Transverse colon (tissue), 4 donors: ENCODE measurements around the gene VSX1. TPM values are rescaled to one million over a fixed set of nuclear protein-coding genes. Genes with fewer than 3 reads are reported as not detected.

ENCODE experiments used
- DNase-seq: peaks from one replicate; pipeline ENCODE4 v3.0.0-alpha.2; 2019
- H3K27ac ChIP-seq, 4 donors: fragments of 200-600 bp; sonication (generic); 2 replicates each; pipeline ENCODE4 v1.5.1; 2016 to 2018; ENCODE audit warnings: inconsistent platforms in 4 of 4
- H3K27me3 ChIP-seq: fragments of 200-600 bp; sonication (generic); 2 replicates; pipeline ENCODE4 v1.5.1; 2017; ENCODE audit warnings: inconsistent platforms
- H3K36me3 ChIP-seq, 4 donors: fragments of 200-600 bp; sonication (generic); 2 replicates each; pipeline ENCODE4 v1.5.1; 2017 to 2019; ENCODE audit warnings: inconsistent platforms in 4 of 4
- H3K4me1 ChIP-seq, 4 donors: fragments of 200-600 bp; sonication (generic); 2 replicates each; pipeline ENCODE4 v1.5.1; 2017 to 2020; ENCODE audit warnings: inconsistent platforms in 4 of 4
- H3K4me3 ChIP-seq, 4 donors: fragments of 200-600 bp; sonication (generic); 1 replicate in 1 of 4; 2 replicates in 3 of 4; pipeline versions ENCODE4 v1.5.1 to v1.6.1; 2017 to 2019; ENCODE audit warnings: inconsistent platforms in 4 of 4
- H3K9me3 ChIP-seq, 2 donors: fragments of 200-600 bp; sonication (generic); 2 replicates each; pipeline ENCODE4 v1.5.1; 2017 to 2019; ENCODE audit warnings: inconsistent platforms in 2 of 2
- EP300 ChIP-seq: sonication (generic); formaldehyde crosslinking; IDR thresholded peaks from one replicate; pipeline ENCODE4 v1.6.1; 2017; ENCODE audit warnings: antibody characterized with exemption, low read depth
- POLR2A ChIP-seq: fragments of 450-650 bp; IDR thresholded peaks from one replicate; pipeline ENCODE4 v1.6.1; 2016; ENCODE audit warnings: antibody characterized with exemption, mild to moderate bottlenecking, moderate library complexity
- POLR2AphosphoS5 ChIP-seq, 3 donors: sonication (generic); formaldehyde crosslinking; IDR thresholded peaks; one replicate each; pipeline ENCODE4 v1.6.1; 2016; ENCODE audit warnings: antibody characterized with exemption in 3 of 3
- WGBS, 2 donors: methylation state at CpG; one replicate each; pipeline ENCODE4 v1.1.5; 2018; ENCODE audit warnings: low coverage in 1 of 2; 5-methylcytosine and 5-hydroxymethylcytosine counted together
- in situ Hi-C, 4 donors: fragments of 200-750 bp; cut with MboI; loops; one replicate each; pipeline versions ENCODE4 v1.15.0 to v1.15.1; 2017; ENCODE audit warnings: low sequenced_read_pairs in 3 of 4, low pct_ligation_motif_present in 1 of 4, low pct_unique_long_range_greater_than_20kb in 1 of 4
- intact Hi-C: fragments of 100-400 bp; cut with DNase I; formaldehyde crosslinking; loops from one replicate; pipeline ENCODE4 v1.15.1; 2023; ENCODE audit warnings: low total_unique reads
- total RNA-seq, 4 donors: library from RNA; depleted of rRNA; stranded (reverse); fragments of >200 nt; gene quantifications; one replicate each; pipeline ENCODE4 v1.1.0, GENCODE V29; 2016
- TF ChIP-seq, protein P1 (sequence below), 5 experiments: fragments of 200-600 bp in 3 of 5; fragments of 450-650 bp in 2 of 5; sonication (generic) in 3 of 5; IDR thresholded peaks; 1 replicate in 2 of 5; 2 replicates in 3 of 5; pipeline ENCODE4 v1.5.1; 2016 to 2017; ENCODE audit warnings: antibody characterized with exemption in 5 of 5, inconsistent platforms in 3 of 5, mild to moderate bottlenecking in 2 of 5, moderate library complexity in 1 of 5

VSX1 gene
- total RNA-seq, 4 donors from 2014 or later: 0.16 TPM; not detected in 3

DNA sequence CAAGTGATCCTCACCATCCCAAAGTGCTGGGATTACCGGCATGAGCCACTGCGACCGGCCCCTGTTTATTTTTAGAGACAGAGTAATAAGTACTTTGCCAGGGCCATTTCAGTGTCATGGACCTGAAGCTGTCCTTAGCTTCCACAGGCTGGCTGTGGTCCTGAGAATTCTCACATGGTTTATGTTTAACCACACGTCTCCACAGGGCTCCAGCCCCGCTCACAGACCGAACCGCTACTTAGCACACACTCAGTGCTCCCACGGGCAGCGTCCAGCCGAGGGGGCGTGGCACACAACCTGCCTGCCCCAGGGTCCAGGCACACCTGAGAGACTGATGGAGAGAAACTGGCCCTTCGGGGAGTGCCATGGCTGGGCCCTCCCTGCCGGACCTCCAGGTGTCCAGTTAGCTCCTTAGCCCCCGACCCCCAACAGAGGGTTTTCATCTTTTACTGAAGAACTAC lies 35.7 kb downstream of the VSX1 start:
- DNase-seq: peak; percentile 6
- intact Hi-C loops: no loop called here
- in situ Hi-C loops: no loop called here
- Histone ChIP-seq H3K4me1 (peaks cover 10 to 48% (median 39%) of the 10 kb centered on the region in 4 donors), H3K4me3 (no peak overlapping the region), H3K27me3 (no peaks in the 10 kb centered on the region), H3K36me3 (peaks cover 0 to 6% (median 0%) of the 10 kb centered on the region in 4 donors), H3K27ac (no peak overlapping the region), H3K9me3 (no peaks in the 10 kb centered on the region)
- TF ChIP-seq, protein P1, sequence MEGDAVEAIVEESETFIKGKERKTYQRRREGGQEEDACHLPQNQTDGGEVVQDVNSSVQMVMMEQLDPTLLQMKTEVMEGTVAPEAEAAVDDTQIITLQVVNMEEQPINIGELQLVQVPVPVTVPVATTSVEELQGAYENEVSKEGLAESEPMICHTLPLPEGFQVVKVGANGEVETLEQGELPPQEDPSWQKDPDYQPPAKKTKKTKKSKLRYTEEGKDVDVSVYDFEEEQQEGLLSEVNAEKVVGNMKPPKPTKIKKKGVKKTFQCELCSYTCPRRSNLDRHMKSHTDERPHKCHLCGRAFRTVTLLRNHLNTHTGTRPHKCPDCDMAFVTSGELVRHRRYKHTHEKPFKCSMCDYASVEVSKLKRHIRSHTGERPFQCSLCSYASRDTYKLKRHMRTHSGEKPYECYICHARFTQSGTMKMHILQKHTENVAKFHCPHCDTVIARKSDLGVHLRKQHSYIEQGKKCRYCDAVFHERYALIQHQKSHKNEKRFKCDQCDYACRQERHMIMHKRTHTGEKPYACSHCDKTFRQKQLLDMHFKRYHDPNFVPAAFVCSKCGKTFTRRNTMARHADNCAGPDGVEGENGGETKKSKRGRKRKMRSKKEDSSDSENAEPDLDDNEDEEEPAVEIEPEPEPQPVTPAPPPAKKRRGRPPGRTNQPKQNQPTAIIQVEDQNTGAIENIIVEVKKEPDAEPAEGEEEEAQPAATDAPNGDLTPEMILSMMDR (IDR thresholded peaks at IDR 0.05): no peak
- no peak for TF ChIP-seq POLR2AphosphoS5 (IDR thresholded peaks at IDR 0.05)
- WGBS, 2 donors: 76 to 81% methylated on average over 4 to 14 of the region's 14 CpGs

DNA sequence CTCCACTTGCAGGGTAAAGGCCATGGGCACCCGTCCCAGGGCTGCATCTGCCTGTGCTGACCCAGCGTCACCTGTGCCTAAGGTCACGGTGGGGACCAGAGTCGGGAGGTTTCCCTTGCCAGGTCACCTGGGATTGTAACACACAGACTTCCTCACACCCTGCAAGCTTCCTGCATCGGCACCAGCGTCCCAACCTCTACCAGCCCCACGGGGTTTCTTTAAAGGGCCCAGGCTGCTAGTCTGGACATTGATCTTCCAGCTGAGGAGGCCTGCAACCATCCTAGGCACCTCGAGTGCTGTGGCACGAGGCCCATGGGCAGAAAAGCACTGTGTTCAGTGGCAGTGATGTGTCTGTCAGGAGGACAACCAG lies 36.6 kb downstream of the VSX1 start:
- TF ChIP-seq EP300 (no peak), POLR2AphosphoS5 (IDR thresholded peaks at IDR 0.05) (no peak), POLR2A (no peak)
- TF ChIP-seq, protein P1 (IDR thresholded peaks at IDR 0.05): no peak
- WGBS, 2 donors: 68% methylated on average over 9 of the region's 9 CpGs; no CpG with 5 or more reads in 1 of the 2 donors
- H3K9me3 ChIP-seq: no peaks in the 10 kb centered on the region
- DNase-seq: no peak
- H3K4me1 ChIP-seq: peaks cover 16 to 51% (median 39%) of the 10 kb centered on the region in 4 donors
- no peaks in the 10 kb centered on the region for H3K27me3 ChIP-seq
- no peak overlapping the region for H3K27ac ChIP-seq
- H3K36me3 ChIP-seq: peaks cover 0 to 6% (median 0%) of the 10 kb centered on the region in 4 donors
- H3K4me3 ChIP-seq: no peak overlapping the region
- intact Hi-C loops (no loop called here), in situ Hi-C loops (no loop called here)

DNA sequence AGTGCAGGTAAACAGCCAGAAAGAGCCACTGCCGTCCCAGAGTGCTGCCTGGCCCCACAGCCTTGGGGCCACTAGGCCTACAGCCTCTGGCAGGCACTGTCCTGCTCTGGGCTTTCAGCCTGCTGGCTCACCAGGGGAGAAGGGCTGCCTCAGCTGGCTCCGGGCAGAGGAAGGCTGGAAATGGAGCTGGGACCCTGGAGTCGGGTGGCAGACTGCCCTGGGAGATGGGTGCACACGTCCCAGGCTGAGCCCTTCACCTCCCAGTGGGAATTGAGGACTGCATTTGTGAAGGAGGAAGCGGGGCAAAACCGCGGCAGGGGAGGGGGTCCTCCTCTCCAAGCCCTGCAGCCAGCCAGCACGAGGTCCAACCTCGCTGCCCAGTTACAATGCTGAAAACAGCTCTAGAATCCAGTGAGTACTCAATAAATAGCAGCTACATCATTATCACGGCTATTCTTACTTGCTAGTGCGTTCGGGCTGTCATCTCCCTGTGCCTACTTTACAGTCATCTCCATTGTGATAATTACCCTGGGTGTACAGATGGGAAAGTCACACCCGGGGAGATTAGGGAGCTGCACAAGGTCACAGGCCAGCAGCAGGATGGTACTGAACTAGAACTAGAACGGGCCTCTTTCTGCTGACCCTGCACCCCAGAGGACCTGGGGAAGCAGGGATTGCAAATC lies 37.1 kb downstream of the VSX1 start:
- H3K27ac ChIP-seq: no peak overlapping the region
- peaks cover 0 to 6% (median 0%) of the 10 kb centered on the region in 4 donors for H3K36me3 ChIP-seq
- no peak for DNase-seq
- H3K27me3 ChIP-seq: no peaks in the 10 kb centered on the region
- H3K4me3 ChIP-seq: no peak overlapping the region
- peaks cover 21 to 52% (median 44%) of the 10 kb centered on the region in 4 donors for H3K4me1 ChIP-seq
- no peaks in the 10 kb centered on the region for H3K9me3 ChIP-seq
- intact Hi-C loops (no loop called here), in situ Hi-C loops (no loop called here)
- WGBS, 2 donors: 78% methylated on average over 14 of the region's 14 CpGs; no CpG with 5 or more reads in 1 of the 2 donors
- no peak for TF ChIP-seq POLR2A
- TF ChIP-seq, protein P1 (IDR thresholded peaks at IDR 0.05): no peak
- no peak for TF ChIP-seq EP300
- TF ChIP-seq POLR2AphosphoS5 (IDR thresholded peaks at IDR 0.05): no peak

DNA sequence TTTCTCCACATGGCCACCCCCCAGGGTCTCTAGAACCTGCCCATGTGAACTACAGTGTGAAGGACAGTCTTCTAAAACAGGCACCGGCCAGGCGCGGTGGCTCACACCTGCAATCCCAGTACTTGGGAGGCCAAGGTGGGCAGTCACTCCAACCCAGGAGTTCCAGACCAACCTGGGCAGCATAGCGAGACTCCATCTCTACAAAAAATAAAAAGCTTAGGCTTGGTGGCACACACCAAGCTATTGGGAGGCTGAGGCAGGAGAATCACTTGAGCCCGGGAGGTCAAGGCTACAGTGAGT lies 37.7 kb downstream of the VSX1 start:
- Histone ChIP-seq H3K9me3 (no peaks in the 10 kb centered on the region), H3K4me3 (no peak overlapping the region), H3K27ac (no peak overlapping the region), H3K27me3 (no peaks in the 10 kb centered on the region), H3K36me3 (peaks cover 0 to 6% (median 0%) of the 10 kb centered on the region in 4 donors), H3K4me1 (peaks cover 27 to 52% (median 44%) of the 10 kb centered on the region in 4 donors)
- intact Hi-C loops (no loop called here), in situ Hi-C loops (no loop called here)
- WGBS, 2 donors: 96 to 100% methylated on average over 1 to 5 of the region's 5 CpGs
- TF ChIP-seq POLR2A (no peak), EP300 (no peak), POLR2AphosphoS5 (IDR thresholded peaks at IDR 0.05) (no peak)
- TF ChIP-seq, protein P1 (IDR thresholded peaks at IDR 0.05): no peak
- no peak for DNase-seq
